Stimulated activated CD8-positive, alpha-beta memory T cell treated with anti-CD3 and anti-CD28 coated beads, Interleukin-2, amount 100 ng/mL, for 1 hour (primary cell): ENCODE measurements around the gene DRD3.

Source experiments
- DNase-seq, 2 donors: peaks; one replicate each; pipeline ENCODE4 v3.0.0-alpha.2; 2020; ENCODE audit warnings: low read depth in 2 of 2

The DRD3 gene

DNA sequence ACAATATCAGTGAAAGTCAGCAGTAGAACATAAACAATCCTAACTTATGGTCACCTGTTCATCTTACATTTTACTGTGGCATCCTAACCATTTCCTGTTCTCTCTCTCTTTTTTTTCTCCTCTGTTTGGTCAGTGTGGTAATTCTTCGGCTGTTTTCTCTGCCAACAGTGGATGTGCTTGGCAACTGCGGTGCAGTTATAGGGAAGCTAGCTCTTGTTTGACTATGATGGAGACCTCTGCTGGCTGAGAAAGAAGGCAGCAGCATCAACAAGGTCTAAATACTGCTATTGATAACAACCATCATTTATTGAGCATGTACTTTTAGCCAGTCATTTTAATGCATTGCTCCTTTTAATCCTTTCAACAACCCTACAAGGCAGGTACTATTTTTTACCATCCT is 723 bp upstream of the DRD3 start:
- DNase-seq = no peak

- no peak for DNase-seq
Observed at GRCh38 chr3:114176890-114177289, 2.0 kb downstream of the DRD3 start.

DNA sequence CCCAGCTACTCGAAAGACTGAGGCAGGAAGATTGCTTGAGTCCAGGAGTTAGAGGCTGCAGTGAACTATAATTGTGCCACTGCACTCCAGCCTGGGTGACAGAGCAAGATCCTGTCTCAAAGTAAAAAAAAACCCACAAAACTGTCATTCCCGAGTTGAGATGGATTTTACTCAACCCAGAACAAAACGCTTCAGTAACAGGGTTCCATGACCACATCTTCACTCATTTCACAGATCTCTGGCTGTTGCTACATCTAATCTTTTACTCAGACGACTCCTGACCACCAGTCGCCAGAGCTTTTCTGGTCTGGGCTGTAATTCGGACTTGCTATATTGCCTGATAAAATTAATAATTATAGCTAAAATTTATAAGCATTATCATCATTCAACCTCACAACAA is 2.4 kb downstream of the DRD3 start:
- no peak for DNase-seq

- DNase-seq = no peak
Observed at GRCh38 chr3:114175204-114175987, 3.5 kb downstream of the DRD3 start.

- DNase-seq = no peak
Observed at GRCh38 chr3:114171677-114172076, 7.2 kb downstream of the DRD3 start.

- no peak for DNase-seq
Observed at GRCh38 chr3:114168150-114168549, 10.7 kb downstream of the DRD3 start.

DNA sequence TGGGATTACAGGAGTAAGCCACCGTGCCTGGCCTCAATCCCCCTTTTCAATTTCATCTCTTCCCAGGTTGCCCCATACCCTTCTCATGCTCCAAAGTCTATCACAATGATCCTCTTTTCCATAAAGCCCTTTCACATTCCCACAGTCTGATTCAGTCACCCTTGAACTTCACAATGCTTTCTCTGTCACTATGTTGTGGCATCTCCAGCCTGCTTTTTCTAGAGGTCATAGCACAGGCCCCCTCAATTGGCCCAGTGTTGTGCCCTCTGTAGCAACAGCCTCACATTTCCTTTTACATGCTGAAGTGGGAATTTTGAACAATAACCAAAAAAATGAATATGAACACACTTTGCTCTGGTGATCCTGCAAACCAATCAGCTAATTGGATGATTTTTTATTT is 21.5 kb downstream of the DRD3 start:
- DNase-seq = no peak

DNA sequence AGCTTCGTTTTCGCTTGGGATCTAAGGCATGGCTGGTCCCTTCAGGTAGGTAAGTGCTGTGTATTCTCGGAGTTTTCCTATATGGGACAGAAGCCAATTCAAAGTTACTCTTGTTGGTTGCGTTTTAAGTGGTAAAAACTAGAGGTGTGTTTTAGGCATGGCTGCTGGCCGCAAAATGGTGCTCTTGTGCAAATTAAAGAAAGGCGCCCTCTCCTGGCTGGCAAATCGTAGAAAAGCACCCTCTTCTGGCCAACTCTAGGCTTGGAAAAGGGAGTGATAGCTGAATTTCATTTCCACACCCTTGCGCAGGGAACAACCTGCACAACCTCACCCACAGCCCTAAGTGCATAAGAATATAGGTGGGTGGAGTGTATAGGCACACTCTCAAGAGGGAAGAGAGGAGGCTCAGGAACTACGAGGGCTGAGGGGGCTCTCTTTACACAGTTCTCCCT is 23.5 kb downstream of the DRD3 start:
- DNase-seq = no peak

DNA sequence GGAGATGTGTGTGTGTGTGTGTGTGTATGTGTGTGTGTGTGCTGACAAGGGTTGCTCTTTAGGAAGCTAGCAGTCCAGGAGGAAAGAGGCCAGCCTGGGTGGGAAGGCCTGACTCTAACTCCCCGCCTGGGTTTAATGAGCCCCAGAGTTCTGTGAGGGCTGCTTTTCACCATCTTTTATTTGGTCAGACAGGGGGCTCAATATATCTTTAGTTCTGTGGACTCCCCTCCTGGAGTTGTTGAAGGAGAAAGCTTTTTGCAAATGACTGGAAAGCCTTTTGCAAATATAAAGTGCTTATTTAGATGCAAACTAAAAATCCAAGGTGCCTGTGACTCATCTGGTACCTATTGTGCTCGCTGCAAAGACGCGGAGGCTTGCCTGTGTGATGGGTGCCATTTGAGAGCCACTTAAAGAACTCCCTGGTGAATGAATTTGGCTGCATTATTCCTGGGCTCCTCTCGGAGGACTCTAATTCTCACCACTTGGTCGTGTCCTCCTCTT is 24.5 kb downstream of the DRD3 start:
- DNase-seq = no peak

DNA sequence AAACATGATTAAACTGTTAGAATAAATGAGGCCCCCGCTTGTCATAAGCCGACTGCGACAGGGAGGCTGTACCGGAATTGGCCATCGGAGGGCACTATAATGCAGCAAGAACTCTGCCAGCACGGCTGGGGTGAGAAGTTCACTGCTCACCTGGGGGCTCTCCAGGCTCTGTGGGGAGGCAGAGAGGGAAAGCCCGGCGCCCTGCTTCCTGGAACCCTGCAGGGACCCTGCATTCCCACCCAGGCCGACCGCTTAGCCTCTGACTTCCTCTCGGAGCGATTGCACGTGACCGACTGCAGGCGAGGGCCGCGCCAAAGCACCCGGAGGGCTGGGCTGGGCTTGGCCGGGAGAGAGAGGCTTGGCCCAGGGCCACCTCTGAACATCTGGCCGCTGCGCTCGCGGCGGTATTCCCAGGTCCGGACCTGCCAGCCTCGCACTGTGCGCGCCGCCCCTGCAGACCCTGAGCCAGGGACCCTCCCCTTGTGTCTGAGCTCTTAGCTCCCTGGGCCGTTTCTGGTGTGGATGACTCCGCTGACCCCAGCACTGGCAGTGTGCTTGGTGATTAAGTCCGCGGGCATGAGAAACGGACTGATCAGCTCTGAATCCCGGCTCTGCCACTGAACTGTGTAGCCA is 26.2 kb downstream of the DRD3 start:
- peak; percentile 73 for DNase-seq

DNA sequence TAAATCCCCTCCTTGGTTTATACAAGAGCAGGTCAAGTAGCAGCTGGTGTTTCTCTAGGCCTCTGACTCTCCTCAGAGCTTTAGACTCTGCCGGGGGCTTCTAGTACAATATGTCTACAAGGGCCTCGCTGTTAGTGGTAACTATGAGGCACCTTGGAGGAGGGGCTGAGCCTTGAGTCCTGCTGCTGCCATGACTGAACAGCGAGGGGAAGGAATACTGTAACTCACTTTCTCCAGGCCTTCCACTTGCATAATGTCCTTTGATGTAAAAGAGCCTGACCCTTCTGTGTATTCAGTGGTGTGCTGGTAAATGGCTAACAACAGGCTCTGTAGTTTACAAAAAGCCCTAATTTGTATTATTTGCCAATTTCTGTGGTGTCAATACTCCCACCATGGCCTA is 27.8 kb downstream of the DRD3 start:
- DNase-seq = no peak

DNA sequence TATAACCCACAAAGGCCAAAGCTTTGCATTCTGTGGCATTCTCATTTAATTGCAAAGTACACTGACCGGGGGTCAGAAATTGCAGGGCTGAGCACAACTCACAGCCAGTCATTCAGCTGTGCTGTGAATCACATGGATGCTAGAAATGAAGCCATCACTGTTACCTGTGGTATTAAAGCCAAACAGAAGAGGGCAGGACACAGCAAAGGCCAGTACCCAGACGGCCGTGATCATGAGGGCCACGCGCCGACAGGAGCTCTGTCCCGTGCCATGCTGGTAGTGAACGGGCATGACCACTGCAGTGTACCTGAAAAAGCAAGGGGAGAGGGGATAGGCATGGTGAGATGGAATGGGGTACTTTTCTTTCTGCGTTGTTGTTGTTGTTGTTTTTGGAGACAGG is 31.6 kb downstream of the DRD3 start:
- no peak for DNase-seq

- no peak for DNase-seq
Observed at GRCh38 chr3:114144909-114145688, 33.8 kb downstream of the DRD3 start.

DNA sequence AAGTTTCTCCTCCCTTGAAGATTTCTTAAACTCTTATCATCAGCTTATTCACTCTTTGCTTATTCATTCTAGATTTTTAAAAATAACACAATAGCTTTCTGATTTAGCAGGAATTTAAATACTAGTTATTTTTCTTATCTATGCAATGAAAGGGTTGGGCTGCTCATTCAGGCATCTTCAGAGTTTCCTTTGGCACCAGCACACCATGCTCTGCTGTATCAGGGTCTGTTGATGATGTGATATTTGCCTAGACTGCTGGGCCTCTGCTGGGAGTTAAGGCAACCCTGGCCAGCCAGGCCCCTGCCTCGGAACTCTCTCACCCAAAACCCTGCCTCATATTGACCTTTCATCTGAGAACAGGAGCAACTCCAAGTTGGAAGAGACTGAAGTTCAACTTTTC is 35.0 kb downstream of the DRD3 start:
- no peak for DNase-seq

DNA sequence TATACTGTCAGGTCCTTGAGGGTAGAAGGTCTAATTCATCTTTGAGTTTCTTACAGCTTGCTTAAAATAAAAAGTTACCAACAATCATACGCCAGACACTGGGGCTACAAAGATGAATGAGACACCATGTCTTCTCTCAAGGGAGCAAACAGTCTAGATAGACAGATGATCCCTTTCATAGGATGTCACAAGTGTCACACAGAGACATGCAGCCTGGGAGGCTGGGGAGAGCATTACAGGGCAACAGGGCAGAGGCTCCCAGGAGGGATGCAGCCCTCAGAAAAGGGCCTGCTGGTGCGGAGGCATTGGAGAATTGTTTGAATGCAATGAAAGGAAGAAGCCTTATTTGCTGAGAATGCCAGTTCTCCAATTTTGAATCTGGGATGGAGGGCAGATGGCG is 39.0 kb downstream of the DRD3 start:
- no peak for DNase-seq

DNA sequence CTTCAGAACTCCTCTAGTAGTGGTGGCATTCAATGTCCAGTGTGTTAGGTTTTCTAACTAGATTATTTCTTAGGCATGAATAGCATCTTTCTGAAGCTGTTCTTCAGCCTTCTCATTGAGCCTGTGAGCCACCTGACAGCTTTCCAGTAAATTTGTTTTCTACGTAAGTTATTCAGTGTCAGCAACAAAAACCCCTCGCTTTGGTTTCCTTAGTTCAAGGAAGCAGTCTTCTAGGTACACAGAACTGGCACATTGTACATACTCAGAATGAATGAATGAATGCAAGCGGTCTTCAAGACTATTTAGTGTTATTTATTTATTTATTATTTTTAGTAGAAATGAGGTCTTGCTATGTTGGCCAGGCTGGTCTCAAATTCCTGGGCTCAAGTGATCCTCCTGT is 44.9 kb downstream of the DRD3 start:
- DNase-seq = no peak

- no peak for DNase-seq
Observed at GRCh38 chr3:114132500-114132899, 46.4 kb downstream of the DRD3 start.

- no peak for DNase-seq
Observed at GRCh38 chr3:114128826-114129225, 50.0 kb downstream of the DRD3 start.

- DNase-seq = no peak
Observed at GRCh38 chr3:114128231-114128630, 50.6 kb downstream of the DRD3 start.

- no peak for DNase-seq
Observed at GRCh38 chr3:114127517-114127916, 51.3 kb downstream of the DRD3 start.

GRCh38 chr3:114126461-114126860 is 52.4 kb downstream of the DRD3 start:
- DNase-seq = no peak

- DNase-seq = no peak
Observed at GRCh38 chr3:114122027-114122709, 56.7 kb downstream of the DRD3 start.
